Measurements from ENCODE around the gene JAZF1. TPM values are rescaled to one million over a fixed set of nuclear protein-coding genes. Genes with fewer than 3 reads are reported as not detected.

JAZF1 gene
- total RNA-seq, 1 experiment from 2014 or later = 14.2 TPM

GRCh38 chr7:28132959-28133870 lies 47.4 kb downstream of the JAZF1 start:
- H3K4me3 Mint-ChIP-seq (ENCODE audit: unreplicated experiment) = no peak overlapping the region
- H3K27me3 Mint-ChIP-seq (ENCODE audit: insufficient read depth, unreplicated experiment) = no peaks in the 10 kb centered on the region
- ChIA-PET CTCF (interaction anchor here (0.6 to 1.5 kb wide), 2 partner anchors 10 to 40 kb away, joined by 3 to 4 read pairs; no protein-coding TSS in a partner anchor), POLR2A (interaction anchor here (0.5 to 1.6 kb wide), 4 partner anchors 12 to 899 kb away, joined by 3 to 4 read pairs (median 3); no protein-coding TSS in a partner anchor)
- no TSS peak for BruUV-seq (replicated peaks)
- no peak for DNase-seq (ENCODE audit: unreplicated experiment)
- no peak for TF ChIP-seq CTCF (IDR thresholded peaks at IDR 0.05; ENCODE audit: unreplicated experiment)
- no peaks in the 10 kb centered on the region for H3K36me3 Mint-ChIP-seq (ENCODE audit: insufficient read depth, unreplicated experiment)
- intact Hi-C loops (cut with micrococcal nuclease) = no loop called here
- no peaks in the 10 kb centered on the region for H3K9me3 Mint-ChIP-seq (ENCODE audit: unreplicated experiment)
- peaks cover 15% of the 10 kb centered on the region for H3K4me1 Mint-ChIP-seq (ENCODE audit: insufficient read depth, unreplicated experiment)
- H3K27ac Mint-ChIP-seq (ENCODE audit: low read depth, unreplicated experiment) = no peak overlapping the region

GRCh38 chr7:28130277-28130676 lies 50.3 kb downstream of the JAZF1 start:
- peak; percentile 30 for DNase-seq (ENCODE audit: unreplicated experiment)
- no peak for TF ChIP-seq CTCF (IDR thresholded peaks at IDR 0.05; ENCODE audit: unreplicated experiment)
- Mint-ChIP-seq H3K27me3 (ENCODE audit: insufficient read depth, unreplicated experiment) (no peaks in the 10 kb centered on the region), H3K27ac (ENCODE audit: low read depth, unreplicated experiment) (no peak overlapping the region), H3K36me3 (ENCODE audit: insufficient read depth, unreplicated experiment) (no peaks in the 10 kb centered on the region), H3K4me1 (ENCODE audit: insufficient read depth, unreplicated experiment) (peaks cover 23% of the 10 kb centered on the region), H3K9me3 (ENCODE audit: unreplicated experiment) (no peaks in the 10 kb centered on the region), H3K4me3 (ENCODE audit: unreplicated experiment) (no peak overlapping the region)
- POLR2A ChIA-PET = interaction anchor here (0.7 to 1.3 kb wide), 3 partner anchors 28 to 54 kb away, joined by 3 read pairs; no protein-coding TSS in a partner anchor
- CTCF ChIA-PET = interaction anchor here (1.1 kb wide), 3 partner anchors 9 to 54 kb away, joined by 3 read pairs; no protein-coding TSS in a partner anchor
- intact Hi-C loops (cut with micrococcal nuclease) = no loop called here
- no TSS peak for BruUV-seq (replicated peaks)

- intact Hi-C loops (cut with micrococcal nuclease) = no loop called here
- H3K4me3 Mint-ChIP-seq (ENCODE audit: unreplicated experiment) = no peak overlapping the region
- BruUV-seq (replicated peaks) = no TSS peak
- ChIA-PET POLR2A (interaction anchor here (0.6 to 1.5 kb wide), 3 partner anchors 29 to 49 kb away, joined by 3 to 5 read pairs (median 3); no protein-coding TSS in a partner anchor), CTCF (interaction anchor here (0.9 kb wide), 1 partner anchor 52 kb away, joined by 3 read pairs; the partner anchor contains the start of gene JAZF1)
- TF ChIP-seq CTCF (IDR thresholded peaks at IDR 0.05; ENCODE audit: unreplicated experiment) = no peak
- no peaks in the 10 kb centered on the region for H3K36me3 Mint-ChIP-seq (ENCODE audit: insufficient read depth, unreplicated experiment)
- H3K9me3 Mint-ChIP-seq (ENCODE audit: unreplicated experiment) = no peaks in the 10 kb centered on the region
- no peaks in the 10 kb centered on the region for H3K27me3 Mint-ChIP-seq (ENCODE audit: insufficient read depth, unreplicated experiment)
- no peak overlapping the region for H3K27ac Mint-ChIP-seq (ENCODE audit: low read depth, unreplicated experiment)
- DNase-seq (ENCODE audit: unreplicated experiment) = peak; percentile 30
- peaks cover 23% of the 10 kb centered on the region for H3K4me1 Mint-ChIP-seq (ENCODE audit: insufficient read depth, unreplicated experiment)
Observed at GRCh38 chr7:28128608-28129007, 52.0 kb downstream of the JAZF1 start.

- BruUV-seq (replicated peaks) = no TSS peak
- H3K27me3 Mint-ChIP-seq (ENCODE audit: insufficient read depth, unreplicated experiment) = no peaks in the 10 kb centered on the region
- peaks cover 17% of the 10 kb centered on the region for H3K4me1 Mint-ChIP-seq (ENCODE audit: insufficient read depth, unreplicated experiment)
- no peaks in the 10 kb centered on the region for H3K9me3 Mint-ChIP-seq (ENCODE audit: unreplicated experiment)
- intact Hi-C loops (cut with micrococcal nuclease) = no loop called here
- no peaks in the 10 kb centered on the region for H3K36me3 Mint-ChIP-seq (ENCODE audit: insufficient read depth, unreplicated experiment)
- H3K4me3 Mint-ChIP-seq (ENCODE audit: unreplicated experiment) = no peak overlapping the region
- no peak for TF ChIP-seq CTCF (IDR thresholded peaks at IDR 0.05; ENCODE audit: unreplicated experiment)
- POLR2A ChIA-PET = interaction anchor here (0.6 to 1.1 kb wide), 3 partner anchors 17 to 108 kb away, joined by 3 read pairs; no protein-coding TSS in a partner anchor
- no peak overlapping the region for H3K27ac Mint-ChIP-seq (ENCODE audit: low read depth, unreplicated experiment)
- peak; percentile 44 for DNase-seq (ENCODE audit: unreplicated experiment)
- CTCF ChIA-PET = interaction anchor here (0.6 to 0.9 kb wide), 4 partner anchors 30 to 338 kb away, joined by 3 to 4 read pairs (median 4); no protein-coding TSS in a partner anchor
Observed at GRCh38 chr7:28126410-28127041, 54.1 kb downstream of the JAZF1 start.

Data from MCF 10A (cell line).